Embryonic facial prominence (tissue), 1 donor: ENCODE results near the gene SLC5A10.
"Not testable (repeated sequence)": the region's sequence is repeated elsewhere in the genome, so short reads cannot be mapped to it uniquely, and the experiment has no call there.

Experiments used
- DNase-seq: peaks from one replicate; pipeline ENCODE4 v3.0.0-alpha.2; 2016; ENCODE audit errors: extremely low spot score

The SLC5A10 gene

GRCh38 chr17:18947866-18948265 lies 4.1 kb upstream of the SLC5A10 start:
- no peak for DNase-seq

GRCh38 chr17:18948476-18949006 lies 3.4 kb upstream of the SLC5A10 start:
- DNase-seq, result no peak

DNA sequence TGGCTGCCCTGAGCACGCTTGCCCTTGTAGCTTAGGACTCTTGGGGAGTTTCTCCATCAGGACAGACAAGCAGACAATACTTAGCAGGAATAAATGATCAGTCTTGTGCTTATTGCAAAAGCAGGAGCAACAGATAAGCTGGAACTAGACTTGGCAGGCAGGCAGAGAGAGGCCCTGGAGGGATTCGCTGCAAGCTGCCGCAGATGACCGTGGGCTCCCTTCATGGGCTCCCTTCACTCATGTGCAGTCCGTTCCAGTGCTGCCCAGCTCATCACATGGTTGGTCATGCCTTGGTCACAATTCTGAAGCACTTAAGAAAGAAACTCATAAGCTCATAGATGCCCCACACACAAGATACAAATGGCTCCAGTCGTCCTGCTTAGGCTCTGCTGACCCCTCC lies 2.4 kb upstream of the SLC5A10 start:
- no peak for DNase-seq

GRCh38 chr17:18950346-18950745 lies 1.6 kb upstream of the SLC5A10 start:
- no peak for DNase-seq

DNA sequence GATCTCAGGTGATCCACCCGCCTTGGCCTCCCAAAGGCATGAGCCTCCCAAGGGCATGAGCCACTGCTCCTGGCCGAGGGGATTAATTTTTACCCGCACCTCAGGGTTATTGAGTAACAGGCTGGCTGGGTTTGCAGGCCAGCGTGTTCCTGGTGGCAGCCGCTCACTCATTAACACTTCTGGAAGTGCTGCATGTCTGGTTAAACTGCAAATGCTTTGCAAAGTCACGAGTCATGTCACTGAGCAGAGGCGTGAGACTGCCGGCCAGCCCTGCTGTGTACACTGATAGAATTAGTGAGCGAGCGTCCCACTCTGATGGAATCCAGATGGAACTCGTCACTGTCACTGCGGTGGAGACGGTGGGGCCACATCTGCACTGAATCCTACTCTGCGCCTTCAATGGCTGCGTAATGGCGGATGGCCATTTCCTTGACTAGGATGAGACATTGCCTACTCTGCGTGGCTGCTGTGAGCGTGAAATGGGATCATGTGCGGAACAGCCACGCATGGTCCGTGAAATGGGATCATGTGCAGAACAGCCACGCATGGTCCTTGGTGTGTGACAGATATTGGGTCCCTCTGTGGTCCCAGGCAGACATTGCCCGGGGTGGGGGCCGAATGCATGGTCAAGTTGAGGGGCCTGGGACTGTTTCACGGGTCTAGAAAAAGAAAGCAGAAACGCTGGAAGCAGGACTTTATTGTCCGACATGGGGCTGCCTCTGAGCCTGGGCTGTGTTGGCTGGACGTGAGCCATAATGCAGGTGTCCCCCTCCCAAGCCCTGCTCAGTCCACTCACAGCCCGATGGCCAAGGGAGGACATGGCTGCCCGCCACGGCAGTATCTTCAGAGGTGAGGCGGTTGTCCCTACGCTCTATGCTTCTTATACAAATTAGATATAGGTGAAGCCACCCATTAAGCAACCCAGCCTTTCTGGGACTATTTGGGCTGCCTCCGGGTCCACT lies 740 bp upstream of the SLC5A10 start:
- no peak for DNase-seq

GRCh38 chr17:18953231-18953728 lies 1.3 kb downstream of the SLC5A10 start:
- DNase-seq, result no peak

- no peak for DNase-seq
Observed at GRCh38 chr17:18954321-18954720, 2.4 kb downstream of the SLC5A10 start.

GRCh38 chr17:18955009-18955408 lies 3.0 kb downstream of the SLC5A10 start:
- no peak for DNase-seq

- DNase-seq, result not testable (repeated sequence)
Observed at GRCh38 chr17:18956021-18956420, 4.1 kb downstream of the SLC5A10 start.

- no peak for DNase-seq
Observed at GRCh38 chr17:18956581-18956980, 4.6 kb downstream of the SLC5A10 start.

GRCh38 chr17:18957831-18958230 lies 5.9 kb downstream of the SLC5A10 start:
- DNase-seq, result no peak

GRCh38 chr17:18958611-18959010 lies 6.6 kb downstream of the SLC5A10 start:
- no peak for DNase-seq

DNA sequence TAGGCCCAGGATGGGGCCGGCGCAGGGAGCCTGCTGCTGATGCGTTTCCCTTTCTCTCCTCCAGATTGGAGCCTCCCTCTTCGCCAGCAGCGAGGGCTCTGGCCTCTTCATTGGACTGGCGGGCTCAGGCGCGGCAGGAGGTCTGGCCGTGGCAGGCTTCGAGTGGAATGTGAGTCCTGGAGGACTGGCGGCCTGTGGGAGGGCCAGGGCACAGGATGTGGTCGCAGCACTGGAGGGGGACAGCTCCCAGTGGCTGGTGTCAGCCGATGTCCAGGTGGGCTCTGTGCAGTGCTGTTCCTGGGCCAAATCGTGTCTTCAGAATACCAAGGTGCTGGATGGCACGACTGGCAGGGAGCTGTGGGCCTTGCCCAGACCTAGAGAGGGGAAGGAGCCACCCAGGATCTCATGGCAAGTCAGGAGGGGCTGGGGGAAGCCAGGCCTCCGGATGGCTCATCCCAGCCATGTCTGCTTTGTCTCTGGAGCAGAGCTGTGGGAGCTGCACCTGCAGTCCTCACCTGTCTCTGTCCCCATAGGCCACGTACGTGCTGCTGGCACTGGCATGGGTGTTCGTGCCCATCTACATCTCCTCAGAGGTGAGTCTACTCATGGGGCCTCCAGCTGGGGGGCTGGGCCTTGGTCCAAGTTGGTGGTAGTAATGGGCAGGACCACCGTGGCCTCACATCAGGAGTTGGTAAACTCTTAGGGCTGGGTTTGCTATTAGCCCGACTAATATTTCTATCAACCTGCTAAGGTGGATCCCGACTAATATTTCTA lies 7.3 kb downstream of the SLC5A10 start:
- DNase-seq, result no peak

- no peak for DNase-seq
Observed at GRCh38 chr17:18959845-18960240, 7.9 kb downstream of the SLC5A10 start.

GRCh38 chr17:18960241-18960665 lies 8.3 kb downstream of the SLC5A10 start:
- DNase-seq, result no peak

GRCh38 chr17:18960803-18961511 lies 9.0 kb downstream of the SLC5A10 start:
- no peak for DNase-seq

GRCh38 chr17:18961634-18962493 lies 9.9 kb downstream of the SLC5A10 start:
- DNase-seq, result no peak

GRCh38 chr17:18962494-18962815 lies 10.5 kb downstream of the SLC5A10 start:
- DNase-seq, result no peak

GRCh38 chr17:18963126-18964017 lies 11.4 kb downstream of the SLC5A10 start:
- no peak for DNase-seq

DNA sequence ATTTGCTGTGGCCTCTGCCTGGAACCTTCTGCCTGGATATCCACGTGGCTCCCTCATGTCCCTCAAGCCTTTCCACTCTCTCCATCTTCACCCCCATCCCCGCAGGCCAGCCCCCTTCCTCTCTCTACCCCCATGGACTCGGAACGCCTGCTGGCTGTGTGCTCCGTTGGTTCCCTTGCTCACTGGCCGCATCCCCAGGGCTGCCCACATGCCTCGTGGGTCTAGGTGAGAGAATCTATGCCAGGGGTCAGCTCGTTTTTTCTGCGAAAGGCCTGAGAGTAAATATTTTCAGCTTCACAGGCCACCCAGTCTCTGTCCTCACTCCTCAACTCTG lies 12.0 kb downstream of the SLC5A10 start:
- no peak for DNase-seq
